Stimulated activated CD4-positive, alpha-beta T cell treated with anti-CD3 and anti-CD28 coated beads, Interleukin-2, amount 100 ng/mL, for 48 hours (primary cell): Measurements from ENCODE around the gene KRT77.
A peak's percentile ranks its signal among the peaks of the same experiment; 100 is the strongest.
"Not testable (repeated sequence)": the region's sequence is repeated elsewhere in the genome, so short reads cannot be mapped to it uniquely, and the experiment has no call there.

Source experiments
- DNase-seq, 2 donors: peaks; one replicate each; pipeline ENCODE4 v3.0.0-alpha.2; 2020

The KRT77 gene

DNA sequence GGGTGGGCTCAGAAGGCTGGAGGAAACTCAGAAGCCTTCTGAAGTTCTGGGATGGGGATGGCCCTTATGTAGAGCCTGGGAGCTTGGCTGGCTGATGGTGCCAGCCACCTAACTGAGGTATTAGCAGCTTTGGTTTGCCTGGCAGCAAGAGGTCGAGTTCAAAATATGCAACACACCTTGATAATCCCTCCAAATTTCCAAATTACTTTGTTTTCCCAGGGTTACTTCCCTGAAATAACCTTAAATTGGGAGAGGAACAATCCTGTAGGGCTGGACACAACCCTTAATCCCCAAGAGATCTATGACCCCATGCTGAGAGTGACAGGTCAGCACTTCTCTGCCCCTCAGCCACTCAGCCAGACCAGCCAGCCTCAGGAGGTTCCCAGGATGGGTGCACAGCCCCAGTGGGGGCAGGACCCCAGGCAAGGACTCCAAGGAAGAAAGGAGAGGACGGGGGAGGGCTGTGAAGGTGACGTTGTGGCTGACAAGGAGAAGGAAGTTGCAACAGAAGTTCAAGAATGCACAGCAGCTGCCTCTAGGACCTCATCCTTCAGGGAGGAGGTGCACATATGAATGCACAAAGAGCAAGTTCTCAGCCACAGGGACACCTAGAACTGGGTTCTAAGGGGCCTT lies 18.6 kb upstream of the KRT77 start:
- no peak for DNase-seq

DNA sequence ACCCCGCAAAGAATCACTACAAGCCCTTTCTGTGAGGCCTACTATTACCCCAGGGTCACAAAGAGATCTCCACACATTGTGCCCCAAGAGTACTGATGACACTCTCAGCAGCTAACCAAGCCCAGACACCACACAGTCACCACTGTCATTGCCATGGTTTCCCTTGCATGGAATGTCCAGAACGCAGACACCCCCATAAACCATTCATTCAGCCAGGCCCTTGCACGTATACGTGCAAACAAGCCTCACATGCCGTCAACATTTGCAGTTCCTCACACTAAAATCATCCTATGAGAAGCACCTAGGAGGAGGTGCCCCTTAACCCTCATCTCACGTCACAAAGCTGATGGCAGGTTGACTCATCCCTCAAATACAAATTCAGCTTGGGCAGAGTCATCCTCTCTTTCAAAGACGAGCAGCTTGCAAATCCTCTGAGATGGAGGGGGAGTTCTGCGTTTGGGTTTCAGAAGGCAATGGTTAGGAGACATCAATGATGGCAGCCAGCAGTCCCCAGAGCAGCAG lies 17.1 kb upstream of the KRT77 start:
- DNase-seq = no peak

DNA sequence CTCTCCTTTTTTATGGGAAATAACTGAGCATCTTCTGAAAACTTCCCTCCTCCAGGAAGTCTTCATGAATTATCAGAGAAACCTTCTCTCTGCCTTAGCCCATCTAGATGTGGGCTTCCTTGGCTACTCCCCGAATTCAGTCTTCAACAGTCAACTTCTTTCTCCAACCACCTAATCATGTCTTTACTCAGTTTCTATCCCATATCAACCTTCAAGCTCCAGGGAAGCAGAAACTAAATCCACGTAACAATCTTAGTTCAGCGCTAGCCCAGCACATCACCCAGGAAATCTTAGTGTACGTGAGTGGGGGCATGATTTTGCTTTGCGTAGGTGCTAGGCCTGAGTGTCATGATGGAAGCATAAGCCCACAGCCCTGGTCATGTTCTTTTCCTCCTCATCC lies 12.7 kb upstream of the KRT77 start:
- no peak for DNase-seq

DNA sequence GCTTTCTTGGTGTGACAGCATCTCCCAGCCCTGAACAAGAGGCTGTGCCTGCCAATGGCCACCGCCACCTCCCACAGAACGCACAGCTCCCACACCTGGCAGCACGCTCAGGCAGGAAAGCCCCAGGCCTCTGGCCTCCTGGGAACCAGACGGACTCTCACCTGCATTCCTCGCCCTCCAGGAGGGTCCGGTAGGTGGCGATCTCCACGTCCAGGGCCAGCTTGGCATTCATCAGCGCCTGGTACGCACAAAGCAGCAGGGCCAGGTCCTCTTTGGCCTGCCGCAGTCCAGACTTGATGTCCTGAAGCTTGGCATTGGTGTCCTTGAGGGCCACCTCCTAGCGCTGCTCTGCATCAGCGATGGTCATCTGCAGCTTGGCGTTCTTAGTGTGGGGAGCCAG lies 12.1 kb upstream of the KRT77 start:
- no peak for DNase-seq

DNA sequence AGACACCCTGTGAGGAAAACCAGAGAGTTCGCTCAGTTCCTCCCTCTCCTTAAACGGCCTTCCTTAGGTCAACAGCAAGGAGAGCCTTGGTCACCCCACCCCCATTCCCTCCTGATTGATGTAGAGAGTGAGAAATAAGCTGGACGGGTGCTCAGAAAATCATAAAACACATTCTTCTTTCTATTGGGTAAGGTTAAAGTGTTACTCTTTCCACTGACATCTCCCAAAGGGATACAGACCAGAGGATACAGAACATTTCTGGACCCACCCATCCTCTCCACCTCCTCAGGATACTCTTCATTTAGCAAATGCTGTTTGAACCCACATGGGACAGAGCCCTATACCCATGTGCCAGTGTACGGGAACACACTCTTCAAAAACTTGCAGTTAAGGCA lies 11.6 kb upstream of the KRT77 start:
- DNase-seq = no peak

DNA sequence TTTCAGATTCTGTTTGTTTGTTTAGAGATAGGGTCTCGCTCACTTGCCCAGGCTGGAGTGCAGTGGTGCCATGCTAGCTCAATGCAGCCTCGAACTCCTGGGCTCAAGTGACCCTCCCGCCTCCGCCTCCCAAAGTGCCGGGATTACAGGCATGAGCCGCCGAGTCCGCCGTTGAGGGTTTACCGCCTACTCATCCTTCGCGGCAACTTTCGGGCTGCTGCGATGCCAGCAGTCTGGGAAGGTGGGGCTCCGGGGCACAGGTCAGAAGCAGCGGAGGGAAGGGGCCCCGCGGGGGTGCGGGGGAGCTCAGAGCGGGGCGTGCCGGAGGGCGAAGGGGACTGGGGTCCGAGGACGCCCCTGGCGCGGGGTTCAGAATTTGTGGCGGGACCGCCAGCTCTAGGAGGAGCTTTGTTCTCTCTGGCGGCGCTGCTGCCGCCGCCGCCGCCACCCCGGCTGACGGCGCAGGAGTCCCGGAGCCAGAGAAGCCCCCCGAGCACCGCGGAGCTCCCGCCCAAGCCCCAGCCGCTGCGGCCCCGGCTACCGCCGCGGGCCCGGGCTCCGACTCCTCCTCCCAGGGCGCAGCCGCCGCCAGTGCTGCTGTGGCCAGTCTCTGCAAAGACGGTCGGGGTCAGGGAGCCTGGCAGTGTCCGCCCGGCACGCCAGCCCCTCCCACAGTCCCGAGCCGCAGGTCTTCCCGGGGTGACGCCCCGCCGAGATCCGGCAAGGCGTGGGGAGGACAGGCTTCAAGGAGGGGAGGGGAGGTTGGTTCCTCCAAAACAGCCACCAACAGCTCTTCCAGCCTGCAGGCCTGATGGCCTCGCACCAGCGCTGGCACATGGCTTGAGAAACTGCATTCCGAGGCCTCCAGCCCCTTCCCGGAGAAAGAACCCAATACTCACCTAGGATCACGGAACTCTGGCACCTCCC lies 10.9 kb upstream of the KRT77 start:
- DNase-seq = peak in 1 of 2 donors; percentile 5

DNA sequence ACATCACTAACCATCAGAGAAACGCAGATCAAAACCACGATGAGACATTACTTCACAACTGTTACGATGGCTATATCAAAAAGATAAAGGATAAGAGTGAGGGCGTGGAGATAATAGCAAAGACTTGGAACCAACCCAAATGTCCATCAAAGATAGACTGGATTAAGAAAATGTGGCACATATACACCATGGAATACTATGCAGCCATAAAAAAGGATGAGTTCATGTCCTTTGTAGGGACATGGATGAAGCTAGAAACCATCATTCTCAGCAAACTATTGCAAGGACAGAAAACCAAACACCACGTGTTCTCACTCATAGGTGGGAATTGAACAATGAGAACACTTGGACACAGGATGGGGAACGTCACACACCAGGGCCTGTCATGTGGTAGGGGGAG lies 8.8 kb upstream of the KRT77 start:
- DNase-seq = not testable (repeated sequence)

DNA sequence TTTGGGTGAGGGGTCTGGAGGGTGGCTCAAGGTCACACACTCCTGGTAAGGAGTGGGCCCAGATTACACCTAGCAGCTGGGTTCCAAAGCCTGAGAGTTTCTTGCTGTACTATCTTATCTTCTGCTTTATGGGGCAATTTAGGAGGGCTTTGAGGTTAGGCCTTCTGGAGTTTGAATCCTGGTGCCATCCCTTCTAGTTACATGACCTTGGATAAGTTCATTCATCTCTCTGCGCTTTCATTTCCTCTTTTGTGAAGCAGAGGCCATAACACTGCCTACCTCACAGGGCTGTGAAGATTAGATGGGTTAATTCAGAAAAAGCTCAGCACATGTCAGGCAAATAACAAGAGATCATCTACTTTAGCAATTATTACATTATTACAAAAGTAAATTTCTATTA lies 7.4 kb upstream of the KRT77 start:
- no peak for DNase-seq

DNA sequence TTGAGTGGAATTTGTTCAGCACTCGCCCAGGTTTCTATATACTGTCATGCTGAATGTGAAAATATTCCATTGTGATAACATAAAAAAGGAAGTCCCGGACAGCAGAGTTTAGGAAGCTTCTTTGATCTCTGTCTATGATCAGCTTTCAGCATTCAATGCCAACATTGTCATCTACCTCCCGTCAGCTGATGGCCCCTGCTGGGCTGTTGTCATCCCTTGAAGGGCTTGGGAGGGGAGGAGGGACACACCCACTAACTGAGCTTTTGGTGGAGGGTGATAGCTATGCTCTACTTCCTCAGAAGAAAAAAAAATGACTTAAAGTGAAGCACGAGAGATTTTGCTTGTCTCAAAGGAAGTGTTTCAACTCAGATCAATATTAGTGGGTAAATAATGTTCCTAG lies 4.7 kb upstream of the KRT77 start:
- DNase-seq = no peak

DNA sequence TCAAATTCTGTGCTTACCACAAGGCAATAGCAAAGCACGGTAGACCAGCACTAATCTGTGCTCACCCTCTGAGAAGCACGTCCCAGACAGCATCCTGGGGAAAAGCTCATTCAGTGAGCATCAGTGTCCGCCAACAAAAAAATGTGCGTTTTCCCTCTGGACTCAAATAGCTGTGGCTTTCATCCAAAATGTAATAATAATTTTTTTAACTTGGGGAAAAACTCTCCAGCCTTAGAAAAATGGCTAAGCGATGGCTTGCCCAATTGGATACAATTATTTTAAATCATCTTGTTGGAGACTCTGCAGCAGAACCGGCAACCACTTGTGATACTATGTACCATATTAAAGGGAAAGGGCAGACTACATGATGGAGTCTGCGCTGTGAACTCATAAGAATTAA lies 1.1 kb upstream of the KRT77 start:
- no peak for DNase-seq

DNA sequence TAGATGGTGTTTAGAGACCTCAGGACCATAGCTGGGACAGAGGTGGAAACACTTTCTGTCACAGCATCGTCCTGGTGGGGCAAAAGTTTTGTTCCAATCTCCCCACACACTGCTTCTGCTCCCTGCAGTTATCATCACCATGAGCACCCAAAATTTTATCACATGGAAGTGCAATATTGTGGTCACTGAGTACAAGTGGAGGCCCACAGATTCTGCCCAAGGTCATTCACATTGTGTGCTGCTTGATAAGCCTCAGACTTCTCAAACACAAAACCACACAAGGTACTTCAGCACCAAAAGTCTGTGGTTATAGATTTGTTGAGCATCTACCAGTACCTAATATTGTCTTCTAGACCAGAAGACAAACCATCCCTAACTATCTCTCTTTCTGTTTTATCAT lies 554 bp upstream of the KRT77 start:
- DNase-seq = no peak

DNA sequence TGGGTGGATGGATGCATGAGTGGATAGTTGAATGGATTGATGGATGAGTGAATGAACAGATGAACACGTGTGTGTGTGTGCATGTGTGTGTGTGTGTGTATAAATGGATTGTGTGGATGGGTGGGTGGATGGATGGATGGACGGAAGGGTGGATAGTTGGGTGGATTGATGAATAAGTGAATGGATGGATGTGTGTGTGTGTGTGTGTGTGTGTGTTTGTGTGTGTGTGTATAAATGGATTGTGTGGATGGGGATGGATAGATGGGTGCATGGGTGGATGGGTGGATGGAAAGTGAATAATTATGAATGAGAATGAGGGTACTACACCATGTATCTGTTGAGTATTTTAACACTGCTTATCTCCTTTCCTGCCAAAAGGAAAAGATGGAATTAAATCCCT lies 986 bp downstream of the KRT77 start:
- no peak for DNase-seq

DNA sequence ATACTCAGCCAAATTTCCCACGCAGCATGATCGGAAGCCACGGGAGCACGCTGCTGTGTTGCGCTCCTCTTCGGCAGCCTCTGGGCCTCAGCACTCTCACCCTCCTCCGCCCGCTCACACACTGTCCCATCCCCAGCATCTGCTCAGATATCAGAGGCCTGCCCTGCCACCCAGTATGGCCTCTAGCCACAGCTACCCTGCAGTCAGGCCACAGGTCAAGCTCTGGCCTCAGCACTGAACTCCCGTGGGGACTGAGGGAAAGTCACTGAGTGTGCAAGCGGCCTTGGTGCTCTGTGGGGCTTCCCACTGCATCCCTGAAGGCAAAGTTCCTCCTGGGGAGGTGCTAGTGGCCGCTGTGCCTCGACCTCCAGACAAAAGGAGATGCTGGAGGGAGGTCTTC lies 2.0 kb downstream of the KRT77 start:
- no peak for DNase-seq

DNA sequence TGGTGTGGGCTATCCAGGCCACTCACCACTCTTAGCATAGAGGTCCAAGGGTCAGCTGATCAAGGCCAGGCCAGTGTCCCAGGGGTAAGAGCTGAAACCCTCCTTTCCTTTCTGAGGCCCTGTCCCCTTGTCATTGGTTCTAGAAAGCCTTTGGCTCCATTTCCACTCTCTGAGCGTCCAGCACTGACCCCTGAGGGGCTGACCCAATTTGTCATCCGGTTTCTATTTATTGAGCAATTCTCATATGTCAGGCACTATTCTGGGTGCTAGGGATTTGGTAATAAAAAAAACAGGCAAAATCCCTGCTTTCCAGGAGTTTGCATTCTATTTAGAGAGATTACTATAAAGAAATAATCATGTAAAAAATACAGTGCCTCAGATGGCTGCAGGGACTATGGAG lies 3.4 kb downstream of the KRT77 start:
- no peak for DNase-seq

DNA sequence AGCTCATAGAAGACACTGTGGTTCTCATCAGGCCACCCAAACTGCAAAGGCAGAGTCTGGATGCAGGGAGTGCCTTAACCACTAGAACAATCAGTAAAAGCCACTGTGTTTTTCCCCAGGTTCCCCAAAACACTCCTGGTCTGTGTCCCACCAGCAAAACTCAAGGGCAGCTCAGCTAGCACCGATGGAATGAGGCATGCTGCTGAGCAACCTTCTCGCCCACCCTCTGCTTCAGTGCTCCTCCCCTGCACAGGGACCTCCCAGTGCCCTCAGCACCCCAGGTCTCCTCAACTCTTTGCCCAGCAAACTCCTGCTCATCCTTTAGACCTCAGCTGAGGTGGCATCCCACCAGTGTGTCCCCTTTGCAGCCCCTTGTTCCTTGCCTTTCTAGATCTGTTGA lies 4.0 kb downstream of the KRT77 start:
- no peak for DNase-seq

DNA sequence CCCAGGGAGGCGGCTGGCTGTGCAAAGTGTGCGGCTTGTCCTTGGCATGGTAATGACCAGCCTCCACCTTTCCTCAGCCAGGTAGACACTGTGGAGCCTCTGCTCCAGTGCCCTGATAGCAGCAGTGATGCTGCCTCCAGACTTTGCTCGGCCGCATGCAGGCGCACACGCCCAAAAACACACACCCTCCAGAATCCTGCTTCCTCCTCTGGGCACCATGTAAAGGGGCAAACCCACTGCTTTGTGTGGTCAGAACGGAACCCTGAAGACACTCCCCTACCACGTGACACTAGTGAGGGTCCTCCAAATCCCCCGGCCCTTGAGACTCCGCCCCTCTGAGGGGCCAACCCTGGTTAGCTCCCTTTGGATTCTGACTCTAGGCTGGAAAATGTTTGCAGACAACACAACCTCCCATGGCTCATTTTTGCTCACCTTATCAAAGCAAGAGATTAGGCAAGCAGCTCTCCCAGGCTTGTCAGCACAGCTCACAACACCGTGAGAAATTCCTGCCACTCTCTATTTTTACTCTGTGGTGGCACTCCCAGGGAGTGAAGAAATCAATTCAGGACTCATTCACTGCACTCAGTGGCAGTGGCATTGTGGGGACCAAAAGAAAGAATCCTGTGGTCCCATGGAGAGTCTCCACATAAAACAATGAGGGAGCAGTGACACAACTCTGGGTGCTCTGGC lies 4.5 kb downstream of the KRT77 start:
- DNase-seq = no peak

DNA sequence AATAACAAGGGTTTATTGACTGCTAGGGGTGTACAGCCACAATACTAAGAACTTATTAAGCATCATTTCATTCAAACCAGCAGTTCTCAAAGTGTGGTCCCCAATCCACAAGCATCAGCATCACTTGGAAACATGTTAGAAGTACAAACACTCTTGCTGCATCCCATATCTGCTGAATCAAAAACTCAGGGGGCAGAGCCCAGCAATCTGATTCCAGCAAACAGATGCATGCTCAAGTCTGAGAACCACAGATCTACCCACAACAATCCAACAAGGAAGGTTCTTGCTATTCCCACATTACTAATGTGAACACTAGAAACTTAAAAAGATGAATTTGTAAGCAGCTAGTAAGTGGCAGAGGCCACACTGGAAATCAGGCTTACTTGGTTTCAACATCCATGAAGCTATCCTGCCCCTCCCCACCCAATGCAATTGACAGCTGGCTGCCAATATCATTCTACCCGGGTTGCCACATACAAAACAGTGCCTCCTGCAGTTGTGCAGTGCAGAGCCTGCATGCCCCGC lies 6.2 kb downstream of the KRT77 start:
- no peak for DNase-seq

DNA sequence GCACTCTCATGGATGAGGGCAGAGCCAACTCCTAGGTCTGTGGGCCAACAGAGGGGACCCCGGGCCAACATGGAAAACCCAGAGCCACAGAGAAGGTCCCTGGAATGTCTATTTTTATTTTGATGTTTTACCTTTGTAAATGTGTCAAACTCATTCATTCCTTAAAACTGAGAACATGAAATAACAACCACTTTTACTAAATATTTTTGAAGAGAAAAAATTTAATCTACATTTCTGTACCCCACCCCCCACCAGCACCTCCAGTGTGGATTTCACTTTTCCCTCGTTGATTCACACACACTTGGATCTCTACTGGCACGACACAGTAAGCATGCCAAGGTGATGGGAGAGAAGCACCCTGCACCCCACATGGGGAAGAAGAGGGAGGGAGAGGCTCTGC lies 6.7 kb downstream of the KRT77 start:
- DNase-seq = no peak

DNA sequence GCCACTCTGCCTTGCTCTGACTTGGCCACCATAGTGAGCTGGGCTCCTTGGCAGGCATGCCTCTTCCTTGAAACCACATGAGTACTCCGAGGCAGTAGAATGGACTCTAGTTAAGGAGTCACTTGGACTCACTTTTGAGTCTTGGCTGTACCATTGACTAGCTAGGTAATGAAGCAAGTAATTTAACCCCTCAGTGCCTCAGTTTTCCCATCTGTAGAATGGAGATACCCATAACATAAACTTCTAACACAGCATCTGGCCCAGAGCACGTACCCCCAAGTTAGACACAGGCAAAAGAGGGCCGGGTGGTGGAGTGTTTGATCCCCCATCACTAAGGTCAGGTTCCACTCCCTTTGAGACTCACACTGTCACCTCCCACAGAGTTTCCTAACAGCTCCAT lies 8.3 kb downstream of the KRT77 start:
- DNase-seq = no peak

DNA sequence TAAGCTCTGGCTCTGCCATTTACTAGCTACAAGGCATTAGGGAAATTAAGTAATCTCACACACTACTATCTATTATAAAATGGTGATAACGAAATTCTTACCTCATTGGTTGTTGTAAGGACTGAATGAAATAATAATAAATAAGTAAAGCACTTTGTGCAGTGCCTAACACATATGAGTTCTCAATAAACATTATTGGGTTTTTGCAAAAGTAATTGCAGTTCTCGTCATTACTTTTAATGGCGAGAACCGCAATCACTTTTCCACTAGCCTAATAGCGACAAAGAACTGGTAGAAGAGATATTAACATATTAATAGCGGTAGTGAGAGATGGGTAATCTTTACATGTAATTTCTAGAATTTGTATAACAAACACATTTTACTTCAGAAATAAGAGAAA lies 9.2 kb downstream of the KRT77 start:
- DNase-seq = no peak

DNA sequence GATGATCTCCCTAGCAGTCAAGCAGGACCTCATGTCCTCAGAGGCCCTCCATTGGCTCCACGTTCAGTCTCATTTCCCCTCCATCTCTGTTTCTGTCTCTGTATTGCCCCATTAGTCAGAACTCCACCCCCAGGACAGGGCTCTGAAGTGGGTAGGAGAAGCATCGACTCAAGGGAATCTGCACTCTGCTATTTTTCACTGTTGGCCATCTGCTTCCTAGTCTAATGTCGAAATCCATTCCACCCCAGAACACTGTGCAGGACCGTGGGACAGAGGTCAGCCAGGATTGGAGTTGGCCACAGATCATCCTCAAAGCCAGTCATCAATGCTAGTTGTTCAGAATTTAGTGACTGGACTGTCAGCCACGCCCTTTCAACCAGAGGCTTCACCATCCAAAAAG lies 10.1 kb downstream of the KRT77 start:
- no peak for DNase-seq

DNA sequence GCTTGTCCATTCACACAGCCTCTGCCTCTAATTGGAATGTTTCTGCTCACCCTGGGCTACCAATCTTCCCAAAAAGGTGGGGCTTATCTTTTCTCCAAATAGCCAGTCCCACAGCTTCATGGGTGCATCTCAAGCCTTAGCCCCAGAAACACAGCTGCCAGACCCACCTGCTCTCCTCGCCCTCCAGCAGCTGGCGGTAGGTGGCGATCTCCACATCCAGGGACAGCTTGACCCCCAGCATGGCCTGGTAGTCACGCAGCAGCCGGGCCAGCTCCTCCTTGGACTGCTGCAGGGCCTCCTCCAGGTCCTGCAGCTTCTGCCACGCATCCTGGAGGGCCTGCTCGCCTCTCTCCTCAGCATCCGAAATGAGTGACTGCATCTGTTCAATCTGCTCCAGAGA lies 11.1 kb downstream of the KRT77 start:
- DNase-seq = no peak

DNA sequence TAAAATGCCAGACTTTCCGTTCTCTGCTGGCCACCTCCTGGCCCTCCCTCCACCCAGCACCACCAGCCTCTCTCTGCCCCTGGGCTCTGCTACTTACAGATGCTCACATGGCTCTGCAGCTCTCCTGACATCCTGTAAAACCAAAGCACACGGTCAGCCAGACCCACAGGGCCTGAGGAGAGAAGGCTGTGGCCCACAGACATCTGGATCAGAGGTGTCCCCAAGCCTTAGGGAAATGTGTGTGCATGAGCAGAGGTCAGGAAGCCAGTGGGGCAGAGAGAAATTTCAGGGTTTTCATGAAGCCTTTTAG lies 11.5 kb downstream of the KRT77 start:
- DNase-seq = no peak
